CD1c-positive myeloid dendritic cell (primary cell): ENCODE results near the gene PIM3.
A peak's percentile ranks its signal among the peaks of the same experiment; 100 is the strongest.

ENCODE experiments used
- DNase-seq: peaks from one replicate; pipeline ENCODE4 v3.0.0-alpha.2; 2016; ENCODE audit errors: extremely low spot score

Gene PIM3

GRCh38 chr22:49943405-49943765, 17.2 kb upstream of the PIM3 start:
- no peak for DNase-seq

DNA sequence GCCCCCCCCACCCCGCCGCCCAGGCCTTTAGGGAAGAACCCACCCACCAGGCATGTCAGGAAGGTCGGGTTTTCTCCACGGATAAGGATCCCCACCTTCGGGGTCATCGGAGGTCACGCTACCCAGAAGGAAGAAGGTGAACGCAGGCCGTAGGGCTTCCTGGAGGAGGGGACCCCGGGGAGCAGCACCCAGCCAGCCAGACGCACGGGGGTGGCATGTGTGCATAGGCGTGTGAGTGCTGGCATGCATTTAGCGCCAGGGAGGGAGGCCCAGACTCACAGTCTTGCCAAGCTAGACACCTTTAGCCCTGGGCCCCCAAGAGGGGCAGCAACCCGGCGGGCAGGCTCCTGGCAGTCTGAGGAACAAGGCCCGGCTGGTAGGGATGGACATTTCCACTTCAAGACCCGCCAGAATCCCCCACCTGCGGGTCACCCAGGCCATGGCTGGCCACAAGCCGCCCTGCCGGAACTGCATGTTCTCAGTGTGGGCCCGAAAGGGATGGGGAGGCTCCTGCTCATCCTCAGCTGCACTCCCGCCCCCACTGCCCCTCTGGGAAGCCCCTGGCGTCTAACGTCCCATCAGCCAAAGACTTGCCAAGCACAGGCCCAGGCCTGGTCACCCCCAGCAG, 16.7 kb upstream of the PIM3 start:
- DNase-seq: no peak

DNA sequence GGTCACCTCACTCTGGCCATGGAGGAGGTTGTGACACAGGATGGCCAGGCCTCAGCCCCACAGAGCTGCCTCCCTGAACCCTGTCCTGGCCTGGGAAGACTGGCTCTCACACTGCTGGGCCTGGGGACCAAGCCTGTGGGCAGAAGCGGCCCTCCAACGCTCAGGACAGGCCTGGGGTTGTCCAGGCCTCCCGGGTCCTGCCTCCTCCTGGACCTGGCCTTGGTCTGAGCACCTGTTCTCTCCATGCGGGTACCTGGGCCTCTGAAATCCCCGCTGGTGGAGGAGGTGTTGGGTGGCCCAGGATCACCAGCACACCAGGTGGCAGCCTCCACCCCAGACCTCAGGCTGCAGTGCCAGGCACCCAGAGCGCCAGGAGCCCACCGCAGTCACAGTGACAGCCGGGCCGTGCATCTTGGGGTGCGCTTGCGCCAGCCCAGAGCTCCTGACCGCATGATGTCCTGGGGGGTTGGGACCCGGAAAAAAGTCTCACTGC, 16.1 kb upstream of the PIM3 start:
- no peak for DNase-seq

DNA sequence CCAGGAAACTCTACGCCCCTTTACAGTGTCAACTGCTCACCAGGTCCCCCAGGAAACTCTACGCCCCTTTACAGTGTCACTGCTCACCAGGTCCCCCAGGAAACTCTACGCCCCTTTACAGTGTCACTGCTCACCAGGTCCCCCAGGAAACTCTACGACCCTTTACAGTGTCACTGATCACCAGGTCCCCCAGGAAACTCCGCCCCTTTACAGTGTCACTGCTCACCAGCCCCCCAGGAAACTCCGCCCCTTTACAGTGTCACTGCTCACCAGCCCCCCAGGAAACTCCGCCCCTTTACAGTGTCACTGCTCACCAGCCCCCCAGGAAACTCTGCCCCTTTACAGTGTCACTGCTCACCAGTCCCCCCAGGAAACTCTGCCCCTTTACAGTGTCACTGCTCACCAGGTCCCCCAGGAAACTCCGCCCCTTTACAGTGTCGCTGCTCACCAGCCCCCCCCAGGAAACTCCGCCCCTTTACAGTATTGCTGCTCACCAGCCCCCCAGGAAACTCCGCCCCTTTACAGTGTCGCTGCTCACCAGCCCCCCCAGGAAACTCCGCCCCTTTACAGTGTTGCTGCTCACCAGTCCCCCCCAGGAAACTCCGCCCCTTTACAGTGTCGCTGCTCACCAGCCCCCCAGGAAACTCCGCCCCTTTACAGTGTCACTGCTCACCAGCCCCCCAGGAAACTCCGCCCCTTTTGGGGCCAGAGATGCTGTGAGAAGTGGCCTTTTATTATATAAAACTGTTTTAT, 15.4 kb upstream of the PIM3 start:
- DNase-seq: peak; percentile 76

GRCh38 chr22:49946612-49947295, 13.8 kb upstream of the PIM3 start:
- DNase-seq: no peak

GRCh38 chr22:49947296-49947622, 13.3 kb upstream of the PIM3 start:
- DNase-seq: no peak

- no peak for DNase-seq
Measured at GRCh38 chr22:49948116-49948957, 12.2 kb upstream of the PIM3 start.

DNA sequence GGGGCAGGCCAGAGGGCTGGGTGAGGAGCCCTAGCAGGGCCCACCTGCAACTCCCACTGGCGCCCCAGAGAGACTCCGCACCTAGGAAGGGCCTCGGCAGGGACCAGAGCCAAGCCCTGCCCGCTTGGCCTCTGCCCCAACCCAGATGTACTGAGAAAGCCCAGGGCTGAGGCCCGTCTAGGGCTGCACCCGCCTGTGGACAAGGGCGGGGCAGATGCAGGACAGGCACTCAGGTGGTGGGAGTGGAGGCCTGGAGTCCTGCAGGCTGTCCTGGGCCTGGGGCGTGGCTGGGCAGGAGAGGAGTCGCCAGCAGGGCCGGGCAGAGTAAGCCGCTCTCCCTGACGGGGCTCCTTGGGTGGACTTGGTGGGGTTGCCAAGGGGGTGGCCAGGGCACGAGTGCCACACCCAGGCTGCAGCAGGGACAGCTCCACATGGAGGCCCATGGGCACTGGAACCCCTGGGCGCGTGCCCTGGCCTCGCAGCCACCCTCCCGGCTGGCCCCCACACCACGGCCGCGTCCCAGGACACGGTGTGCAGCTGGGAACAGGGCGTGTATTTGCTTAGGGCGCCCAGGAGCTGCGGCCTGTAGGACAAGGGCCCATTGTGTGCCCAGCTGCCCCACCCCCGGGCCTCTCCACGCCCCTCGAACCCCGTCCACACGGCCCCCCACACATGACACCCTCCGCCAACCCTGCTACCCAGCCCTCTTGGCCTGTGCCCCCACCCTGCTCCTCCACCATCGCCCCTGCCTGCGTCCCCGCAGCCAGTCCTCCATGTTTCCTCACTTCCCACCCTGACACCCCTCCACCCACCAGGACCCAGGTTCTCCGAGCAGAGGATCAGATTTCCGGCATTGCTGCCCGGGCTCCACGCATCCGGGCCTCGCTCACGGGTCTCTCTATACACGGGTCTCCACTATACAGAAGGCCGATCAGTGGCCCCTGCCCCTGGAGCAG, 11.3 kb upstream of the PIM3 start:
- no peak for DNase-seq

GRCh38 chr22:49949914-49950292, 10.7 kb upstream of the PIM3 start:
- no peak for DNase-seq

DNA sequence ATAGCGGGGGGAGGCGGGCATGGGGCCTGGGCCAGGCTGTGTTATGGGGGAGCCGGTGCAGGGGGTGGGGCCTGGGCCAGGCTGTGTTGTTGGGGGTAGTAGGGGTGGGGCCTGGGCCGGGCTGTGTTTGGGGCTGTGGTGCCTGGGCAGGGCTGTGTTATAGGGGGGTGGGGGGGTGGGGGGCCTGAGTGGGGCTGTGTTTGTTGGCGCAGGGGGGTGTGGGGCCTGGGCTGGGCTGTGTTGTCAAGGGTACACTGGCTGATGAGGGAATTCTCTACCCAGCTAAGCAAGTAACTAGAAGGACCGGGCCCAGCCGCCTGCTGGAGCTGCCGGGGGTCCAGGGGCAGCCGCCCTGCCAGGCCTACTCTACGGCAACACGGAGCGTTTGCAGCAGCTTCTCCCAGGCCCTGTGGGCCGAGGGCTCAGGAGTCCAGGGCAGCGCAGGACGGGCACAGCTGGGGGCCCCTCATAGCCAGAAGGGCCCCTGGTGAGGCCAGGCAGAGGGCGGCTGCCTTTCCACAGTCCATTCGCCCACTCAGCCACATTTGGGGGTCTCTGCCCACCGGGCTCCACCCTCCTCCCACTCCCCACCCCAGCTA, 10.1 kb upstream of the PIM3 start:
- no peak for DNase-seq

GRCh38 chr22:49951000-49951677, 9.4 kb upstream of the PIM3 start:
- DNase-seq: peak; percentile 83

GRCh38 chr22:49951678-49951985, 8.9 kb upstream of the PIM3 start:
- DNase-seq: no peak

GRCh38 chr22:49951986-49952896, 8.3 kb upstream of the PIM3 start:
- DNase-seq: no peak

GRCh38 chr22:49953027-49953679, 7.4 kb upstream of the PIM3 start:
- peak; percentile 72 for DNase-seq

GRCh38 chr22:49953680-49954344, 6.8 kb upstream of the PIM3 start:
- no peak for DNase-seq

DNA sequence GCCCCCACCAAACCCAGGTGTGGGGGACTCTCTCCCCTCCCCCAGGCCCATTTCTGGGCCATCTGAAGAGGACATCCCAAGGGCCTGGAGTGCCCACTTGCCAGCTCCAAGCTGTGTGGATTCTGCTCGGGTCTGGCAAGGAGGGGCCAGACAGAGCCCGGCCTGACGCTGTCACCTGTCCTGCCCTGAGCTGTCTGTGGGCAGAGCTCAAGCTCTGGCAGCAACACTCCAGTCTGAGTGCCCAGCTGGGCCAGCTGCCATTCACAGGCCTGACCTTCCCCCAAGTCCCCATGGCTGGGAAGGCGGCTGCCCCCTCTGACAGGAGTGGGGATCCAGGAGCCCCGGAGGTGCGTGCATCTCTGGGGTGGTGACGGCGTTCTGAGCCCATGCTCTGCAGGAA, 6.2 kb upstream of the PIM3 start:
- DNase-seq: no peak

DNA sequence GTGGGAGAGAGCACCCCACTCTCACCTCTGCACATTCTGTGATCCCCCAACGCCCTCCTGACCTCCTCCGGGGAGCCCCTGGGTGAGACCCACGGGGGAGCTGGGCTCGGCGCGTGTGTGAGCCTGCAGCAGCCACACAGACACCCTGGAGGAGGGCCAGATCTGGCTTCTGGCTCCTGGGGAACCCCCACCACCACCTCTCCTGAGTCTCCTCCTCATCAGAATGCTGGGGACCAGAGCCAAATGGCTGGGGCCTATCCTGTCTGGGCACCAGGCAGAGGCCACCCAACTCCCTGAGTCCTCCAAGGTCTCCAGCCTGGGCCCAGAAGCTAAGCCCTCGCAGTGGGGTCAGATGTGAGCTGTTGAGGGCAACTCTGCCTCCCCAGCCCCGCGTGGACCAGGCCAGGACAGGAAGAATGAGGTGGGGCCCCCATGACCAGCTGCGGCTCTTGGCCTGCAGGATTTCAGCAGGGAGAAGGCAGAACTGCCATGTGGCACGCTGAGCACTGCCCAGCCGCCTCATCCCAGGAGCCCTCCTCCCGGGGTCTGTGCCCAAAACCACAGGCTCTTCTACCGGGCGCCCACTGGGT, 5.5 kb upstream of the PIM3 start:
- DNase-seq: no peak
